NK-92 (cell line): ENCODE data around the gene SLC25A45.
"Not testable (repeated sequence)": the region's sequence is repeated elsewhere in the genome, so short reads cannot be mapped to it uniquely, and the experiment has no call there.

Experiments used
- DNase-seq: peaks from one replicate; lab custom pipeline; 2025; ENCODE audit not compliant: unreplicated experiment; lab: John Stamatoyannopoulos, UW

Gene SLC25A45

GRCh38 chr11:65363770-65364169, 18.7 kb downstream of the SLC25A45 start:
- no peak for DNase-seq

GRCh38 chr11:65362966-65363365, 19.5 kb downstream of the SLC25A45 start:
- DNase-seq: no peak

- no peak for DNase-seq
These were observed 20.0 kb downstream of the SLC25A45 start for GRCh38 chr11:65362320-65362931.

GRCh38 chr11:65357856-65358356, 24.5 kb downstream of the SLC25A45 start:
- no peak for DNase-seq

GRCh38 chr11:65356394-65356972, 26.0 kb downstream of the SLC25A45 start:
- DNase-seq: no peak

GRCh38 chr11:65355776-65356393, 26.6 kb downstream of the SLC25A45 start:
- no peak for DNase-seq

GRCh38 chr11:65355013-65355775, 27.3 kb downstream of the SLC25A45 start:
- no peak for DNase-seq

GRCh38 chr11:65354265-65355012, 28.0 kb downstream of the SLC25A45 start, which contains the start of gene TIGD3:
Gene TIGD3 (plus strand): TSS chr11:65354751. CDS start chr11:65355809, 1,058 bp downstream.
- DNase-seq: peak; percentile 82

- no peak for DNase-seq
These were observed 28.6 kb downstream of the SLC25A45 start for GRCh38 chr11:65353900-65354264.

GRCh38 chr11:65353376-65353775, 29.1 kb downstream of the SLC25A45 start:
- no peak for DNase-seq

- no peak for DNase-seq
These were observed 29.7 kb downstream of the SLC25A45 start for GRCh38 chr11:65352783-65353182.

GRCh38 chr11:65351511-65351910, 30.9 kb downstream of the SLC25A45 start:
- no peak for DNase-seq

GRCh38 chr11:65341856-65342255, 40.6 kb downstream of the SLC25A45 start:
- no peak for DNase-seq

- DNase-seq: no peak
These were observed 42.2 kb downstream of the SLC25A45 start for GRCh38 chr11:65340226-65340625.

GRCh38 chr11:65338676-65339075, 43.8 kb downstream of the SLC25A45 start:
- DNase-seq: no peak

GRCh38 chr11:65334696-65335295, 47.6 kb downstream of the SLC25A45 start:
- no peak for DNase-seq

- not testable (repeated sequence) for DNase-seq
These were observed 49.9 kb downstream of the SLC25A45 start for GRCh38 chr11:65332591-65332990.

GRCh38 chr11:65330544-65330943, 51.9 kb downstream of the SLC25A45 start:
- no peak for DNase-seq

GRCh38 chr11:65329944-65330403, 52.5 kb downstream of the SLC25A45 start:
- no peak for DNase-seq

GRCh38 chr11:65329478-65329877, 53.0 kb downstream of the SLC25A45 start:
- no peak for DNase-seq
